ENCODE data around the gene MFSD2B. TPM values are rescaled to one million over a fixed set of nuclear protein-coding genes. Genes with fewer than 3 reads are reported as not detected.

Gene MFSD2B
- polyA plus RNA-seq, 1 donor from 2014 or later = 0.27 TPM

DNA sequence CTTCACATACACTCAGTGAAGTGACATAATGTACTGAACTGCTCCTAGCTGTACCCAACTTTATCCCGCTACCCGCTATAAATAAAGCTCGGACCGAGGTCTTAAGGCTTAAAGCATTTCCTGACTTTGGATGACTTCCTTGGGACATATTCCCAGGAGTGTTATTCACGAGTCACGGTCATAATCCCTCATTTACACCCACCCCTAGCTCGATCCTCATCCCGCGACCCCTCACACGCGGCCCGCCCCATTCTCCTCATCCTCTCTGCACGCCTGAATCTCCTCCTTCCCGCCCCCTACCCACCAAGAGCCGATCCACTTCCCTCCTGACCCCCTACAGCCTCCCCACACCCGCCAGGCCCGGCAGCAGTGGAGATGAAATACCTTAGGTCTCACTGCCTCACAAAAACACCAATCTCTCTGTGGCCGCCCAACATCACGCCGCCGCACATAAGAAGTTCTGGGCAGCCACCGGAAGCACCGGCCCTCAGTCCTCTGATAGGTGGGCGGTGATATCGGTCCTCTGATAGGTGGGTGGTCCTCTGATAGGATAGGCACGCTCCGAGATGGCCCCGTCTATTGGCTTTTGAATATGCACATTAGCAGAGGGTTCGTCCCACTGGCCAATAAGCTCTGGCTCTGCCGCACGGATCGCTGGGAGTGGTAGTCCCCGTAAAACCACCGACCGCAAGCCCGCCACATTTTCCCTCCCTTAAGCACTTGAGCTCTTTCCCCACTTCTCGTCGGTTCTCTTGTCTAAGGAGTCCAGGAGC is 37.2 kb downstream of the MFSD2B start, which contains the start of gene WDCP:
Gene WDCP (minus strand): TSS at position 462 of the 773 bp plus-strand sequence. CDS start 7,897 bp downstream, outside the sequence.
- H3K27ac ChIP-seq (ENCODE audit: low read length) = peak within 1 kb of the TSS; percentile 47
- H2AFZ ChIP-seq (ENCODE audit: low read depth, low read length) = peak within 1 kb of the TSS; percentile 86

More for the DNA sequence above, 37.2 kb downstream of the MFSD2B start, which contains the start of gene WDCP:
- H3K4me3 ChIP-seq (ENCODE audit: low read length) = peak within 1 kb of the TSS; percentile 75
- H3K9me3 ChIP-seq (ENCODE audit: low read length) = no peaks in the 10 kb centered on the region
- H3K9ac ChIP-seq (ENCODE audit: low read length) = peak within 1 kb of the TSS; percentile 69
- no peaks in the 10 kb centered on the region for H3K36me3 ChIP-seq (ENCODE audit: insufficient read depth, low read length)
- peaks cover 12% of the 10 kb centered on the region for H3K79me2 ChIP-seq (replicated peaks; ENCODE audit: insufficient read depth, low read length)
- no peaks in the 10 kb centered on the region for H3K9me2 ChIP-seq (ENCODE audit: insufficient read depth, low read length)
- H3K4me2 ChIP-seq (ENCODE audit: low read length) = peak within 1 kb of the TSS; percentile 72
- TF ChIP-seq RAD21 (conservative IDR thresholded peaks at IDR 0.05) (peak; percentile 29), REST (IDR thresholded peaks at IDR 0.05; ENCODE audit: borderline replicate concordance) (no peak), MXI1 (conservative IDR thresholded peaks at IDR 0.05; ENCODE audit: poor library complexity, severe bottlenecking) (peak; percentile 96), SMC3 (conservative IDR thresholded peaks at IDR 0.05; ENCODE audit: poor library complexity) (no peak), POLR2AphosphoS5 (IDR thresholded peaks at IDR 0.05) (peak; percentile 69), TAF1 (IDR thresholded peaks at IDR 0.05; ENCODE audit: low read depth) (no peak), CTCF (IDR thresholded peaks at IDR 0.05; ENCODE audit: poor library complexity, severe bottlenecking) (peak; percentile 31), EP300 (conservative IDR thresholded peaks at IDR 0.05; ENCODE audit: poor library complexity, severe bottlenecking) (no peak), EZH2 (IDR thresholded peaks at IDR 0.05; ENCODE audit: borderline replicate concordance, insufficient read depth, low read length, poor library complexity, severe bottlenecking) (no peak)
- no peaks in the 10 kb centered on the region for H4K20me1 ChIP-seq (ENCODE audit: insufficient read depth)
- H3F3A ChIP-seq (ENCODE audit: insufficient read depth, low read length, poor library complexity, severe bottlenecking) = no peaks in the 10 kb centered on the region
- H3K27me3 ChIP-seq (ENCODE audit: insufficient read depth, low read depth, low read length) = no peaks in the 10 kb centered on the region
